SK-N-MC (cell line): ENCODE results near the gene BHLHE23.

Experiments used
- EZH2 ChIP-seq: fragments of 200-600 bp; sonication (generic); IDR thresholded peaks from one replicate; pipeline ENCODE4 v1.6.1; 2017; ENCODE audit warnings: antibody characterized with exemption
- POLR2AphosphoS5 ChIP-seq: IDR thresholded peaks from 2 replicates; pipeline ENCODE4 v1.6.1; 2012; ENCODE audit warnings: mild to moderate bottlenecking, low read depth, low read length, borderline replicate concordance

- TF ChIP-seq POLR2AphosphoS5 (no peak), EZH2 (no peak)
Measured at GRCh38 chr20:63002511-63002910, 4.3 kb downstream of the BHLHE23 start.
